ENCODE measurements around the gene TOMM40. TPM values are rescaled to one million over a fixed set of nuclear protein-coding genes. Genes with fewer than 3 reads are reported as not detected.
"Not testable (repeated sequence)": the region's sequence is repeated elsewhere in the genome, so short reads cannot be mapped to it uniquely, and the experiment has no call there.

TOMM40 gene
- total RNA-seq, 1 experiment from 2014 or later: 83.6 TPM

GRCh38 chr19:44856421-44857083, 34.5 kb upstream of the TOMM40 start:
- H3K4me2 ChIP-seq: no peak overlapping the region
- H3K27ac ChIP-seq: no peak overlapping the region
- no peaks in the 10 kb centered on the region for H3K27me3 ChIP-seq (ENCODE audit: insufficient read depth, low read depth)
- no peaks in the 10 kb centered on the region for H3K9me3 ChIP-seq (ENCODE audit: insufficient read depth, low read depth)
- 0 out of 2 replicates have a peak, but pooled peaks cover 8% of the 10 kb centered on the region for H3F3A ChIP-seq (ENCODE audit: insufficient read depth, low read depth)
- BruUV-seq (replicated peaks): no TSS peak
- DNase-seq: no peak
- ChIA-PET POLR2A (ENCODE audit: unreplicated experiment) (no interaction called here), CTCF (interaction anchor here (0.6 kb wide), 1 partner anchor 169 kb away, joined by 4 read pairs; no protein-coding TSS in a partner anchor)
- no peak overlapping the region for H2AFZ ChIP-seq
- H3K79me2 ChIP-seq (ENCODE audit: low read depth): peaks cover 60% of the 10 kb centered on the region
- intact Hi-C loops (cut with micrococcal nuclease; ENCODE audit: unreplicated experiment): no loop called here
- no peak for TF ChIP-seq CTCF (conservative IDR thresholded peaks at IDR 0.05)
- TF ChIP-seq EZH2 (IDR thresholded peaks at IDR 0.05; ENCODE audit: low read depth): no peak
- peaks cover 56% of the 10 kb centered on the region for H4K20me1 ChIP-seq (ENCODE audit: insufficient read depth)
- no peak overlapping the region for H3K4me3 ChIP-seq
- no peaks in the 10 kb centered on the region for H3K4me1 ChIP-seq (replicated peaks; ENCODE audit: insufficient read depth)
- no peaks in the 10 kb centered on the region for H3K9me2 ChIP-seq (ENCODE audit: insufficient read depth)
- peaks cover 13% of the 10 kb centered on the region; the same call in 1 of the 2 replicates for H3K36me3 ChIP-seq (ENCODE audit: low read depth)

GRCh38 chr19:44857837-44858236, 33.2 kb upstream of the TOMM40 start:
- Histone ChIP-seq H3K27ac (no peak overlapping the region), H3K36me3 (ENCODE audit: low read depth) (peaks cover 16% of the 10 kb centered on the region), H4K20me1 (ENCODE audit: insufficient read depth) (peaks cover 49% of the 10 kb centered on the region), H3K9me3 (ENCODE audit: insufficient read depth, low read depth) (no peaks in the 10 kb centered on the region), H3K9me2 (ENCODE audit: insufficient read depth) (no peaks in the 10 kb centered on the region), H3K4me2 (no peak overlapping the region), H3K27me3 (ENCODE audit: insufficient read depth, low read depth) (no peaks in the 10 kb centered on the region), H2AFZ (no peak overlapping the region), H3K4me1 (replicated peaks; ENCODE audit: insufficient read depth) (no peaks in the 10 kb centered on the region), H3F3A (ENCODE audit: insufficient read depth, low read depth) (0 out of 2 replicates have a peak, but pooled peaks cover 8% of the 10 kb centered on the region), H3K79me2 (ENCODE audit: low read depth) (peaks cover 54% of the 10 kb centered on the region), H3K4me3 (no peak overlapping the region)
- POLR2A ChIA-PET (ENCODE audit: unreplicated experiment): no interaction called here
- TF ChIP-seq EZH2 (IDR thresholded peaks at IDR 0.05; ENCODE audit: low read depth) (no peak), CTCF (conservative IDR thresholded peaks at IDR 0.05) (no peak)
- CTCF ChIA-PET: interaction anchor here (0.5 to 1.3 kb wide), 2 partner anchors 12 to 23 kb away, joined by 3 to 9 read pairs; no protein-coding TSS in a partner anchor
- intact Hi-C loops (cut with micrococcal nuclease; ENCODE audit: unreplicated experiment): no loop called here
- no TSS peak for BruUV-seq (replicated peaks)
- DNase-seq: no peak

- H3K9me3 ChIP-seq (ENCODE audit: insufficient read depth, low read depth); H3K4me2 ChIP-seq; H3K27me3 ChIP-seq (ENCODE audit: insufficient read depth, low read depth); POLR2A ChIA-PET (ENCODE audit: unreplicated experiment); H3K27ac ChIP-seq; H3K4me3 ChIP-seq; intact Hi-C loops (cut with micrococcal nuclease; ENCODE audit: unreplicated experiment); BruUV-seq (replicated peaks); CTCF ChIA-PET; H3K4me1 ChIP-seq (replicated peaks; ENCODE audit: insufficient read depth); H3K9me2 ChIP-seq (ENCODE audit: insufficient read depth); DNase-seq; H2AFZ ChIP-seq; H3F3A ChIP-seq (ENCODE audit: insufficient read depth, low read depth): not testable (repeated sequence)
- peaks cover 31% of the 10 kb centered on the region for H3K79me2 ChIP-seq (ENCODE audit: low read depth)
- peaks cover 22% of the 10 kb centered on the region for H3K36me3 ChIP-seq (ENCODE audit: low read depth)
- peaks cover 35% of the 10 kb centered on the region for H4K20me1 ChIP-seq (ENCODE audit: insufficient read depth)
These were observed 29.5 kb upstream of the TOMM40 start for GRCh38 chr19:44861576-44861975.

Measured in PC-9 (cell line).